ENCODE measurements around the gene PDE4D.

The PDE4D gene

DNA sequence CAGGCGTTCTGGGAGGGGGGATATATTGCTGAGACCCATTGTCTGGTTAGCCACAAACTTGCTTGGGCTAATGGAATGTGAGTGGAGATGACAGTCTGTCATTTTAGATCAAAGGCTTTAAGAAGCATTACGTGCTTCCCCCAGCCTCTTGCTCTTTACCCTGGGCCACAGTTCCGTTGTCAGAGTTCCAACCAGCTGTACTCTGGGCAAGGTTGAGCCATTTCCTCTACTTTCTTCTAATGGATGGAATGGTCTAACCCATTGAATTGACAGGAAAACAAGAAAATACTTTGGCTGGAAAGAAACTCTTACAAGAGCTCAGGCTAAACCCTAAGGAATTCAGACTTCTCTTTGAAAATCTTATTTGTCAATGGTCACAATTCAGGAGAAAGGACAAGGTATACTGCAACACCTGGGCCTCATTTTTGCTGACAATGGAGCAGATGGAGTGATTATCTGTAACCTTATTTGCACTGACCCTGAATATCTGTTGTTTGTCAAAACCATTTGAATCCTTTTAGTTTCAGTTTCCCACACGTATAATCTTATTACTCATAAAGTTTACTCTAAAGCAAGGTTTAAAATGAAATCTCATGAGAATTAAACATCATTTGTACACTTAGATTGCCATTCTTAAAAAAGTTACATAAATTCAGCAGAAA lies 231.4 kb downstream of the PDE4D start:
- DNase-seq (ENCODE audit: low read depth in 2 of 2, low spot score in 1 of 2): no peak

- DNase-seq (ENCODE audit: low read depth in 2 of 2, low spot score in 1 of 2): no peak
Measured at GRCh38 chr5:59661311-59661710, 232.2 kb downstream of the PDE4D start.

DNA sequence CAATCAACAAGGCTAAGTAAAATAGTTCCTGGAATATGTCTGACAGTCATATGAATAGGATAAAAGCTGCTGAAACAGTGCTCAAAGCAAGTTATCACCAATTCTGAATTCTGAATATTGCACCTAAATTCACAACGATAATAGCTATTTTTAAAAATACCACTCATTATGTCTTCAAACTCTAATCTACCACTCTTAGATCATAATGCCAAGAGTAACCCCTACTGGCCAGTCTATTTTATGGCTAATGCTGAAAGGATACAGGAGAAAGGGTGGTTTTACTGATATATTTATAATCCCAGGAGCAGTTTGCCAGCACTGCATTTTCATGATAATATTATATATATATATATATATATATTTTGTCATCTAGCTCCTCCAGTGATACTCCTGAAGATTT lies 232.8 kb downstream of the PDE4D start:
- no peak for DNase-seq (ENCODE audit: low read depth in 2 of 2, low spot score in 1 of 2)

DNA sequence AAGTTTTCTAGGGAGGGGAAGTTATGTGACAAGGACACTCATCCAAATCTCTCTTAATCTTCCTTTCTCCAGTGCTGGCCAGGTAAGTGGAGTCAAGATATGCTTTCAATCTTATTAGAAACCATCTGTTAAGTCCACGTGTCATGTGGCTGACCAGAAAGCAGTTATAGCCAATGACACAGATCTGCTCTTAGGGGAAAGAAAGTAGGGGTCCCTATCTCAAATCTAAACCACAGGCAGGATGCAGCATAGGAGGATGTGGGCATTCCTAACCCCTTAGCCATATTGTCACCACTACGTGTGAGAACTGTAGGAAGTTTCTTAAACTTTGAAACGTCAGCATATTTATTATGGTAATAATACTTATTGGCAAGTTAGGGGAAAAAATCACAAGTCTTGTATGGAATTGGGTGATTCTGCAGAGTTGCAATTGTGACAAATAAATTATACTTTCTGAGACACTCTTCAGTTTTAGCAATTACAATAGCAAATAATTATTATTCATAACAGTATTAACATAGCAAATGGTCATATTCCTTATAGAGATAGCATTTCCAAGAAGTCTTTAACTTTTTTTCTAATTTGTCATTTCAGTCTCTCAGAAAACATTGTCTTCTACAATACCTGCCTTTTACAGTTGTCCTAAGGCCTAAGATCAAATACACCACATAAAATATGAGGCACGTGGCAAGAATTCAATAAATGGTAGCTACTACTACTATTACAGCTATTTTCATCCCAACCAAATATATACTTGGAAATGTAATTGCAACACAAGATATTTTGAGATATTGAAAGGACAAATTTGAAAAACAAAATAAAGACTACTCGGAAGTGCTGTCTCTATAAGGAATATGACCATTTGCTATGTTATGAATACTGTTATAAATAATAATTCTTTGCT lies 236.9 kb downstream of the PDE4D start:
- no peak for DNase-seq (ENCODE audit: low read depth in 2 of 2, low spot score in 1 of 2)

GRCh38 chr5:59655693-59656309 lies 237.7 kb downstream of the PDE4D start:
- no peak for DNase-seq (ENCODE audit: low read depth in 2 of 2, low spot score in 1 of 2)

GRCh38 chr5:59654691-59655090 lies 238.8 kb downstream of the PDE4D start:
- no peak for DNase-seq (ENCODE audit: low read depth in 2 of 2, low spot score in 1 of 2)

- no peak for DNase-seq (ENCODE audit: low read depth in 2 of 2, low spot score in 1 of 2)
Measured at GRCh38 chr5:59652449-59652848, 241.1 kb downstream of the PDE4D start.

GRCh38 chr5:59648949-59649921 lies 244.3 kb downstream of the PDE4D start:
- DNase-seq (ENCODE audit: low read depth in 2 of 2, low spot score in 1 of 2): no peak

DNA sequence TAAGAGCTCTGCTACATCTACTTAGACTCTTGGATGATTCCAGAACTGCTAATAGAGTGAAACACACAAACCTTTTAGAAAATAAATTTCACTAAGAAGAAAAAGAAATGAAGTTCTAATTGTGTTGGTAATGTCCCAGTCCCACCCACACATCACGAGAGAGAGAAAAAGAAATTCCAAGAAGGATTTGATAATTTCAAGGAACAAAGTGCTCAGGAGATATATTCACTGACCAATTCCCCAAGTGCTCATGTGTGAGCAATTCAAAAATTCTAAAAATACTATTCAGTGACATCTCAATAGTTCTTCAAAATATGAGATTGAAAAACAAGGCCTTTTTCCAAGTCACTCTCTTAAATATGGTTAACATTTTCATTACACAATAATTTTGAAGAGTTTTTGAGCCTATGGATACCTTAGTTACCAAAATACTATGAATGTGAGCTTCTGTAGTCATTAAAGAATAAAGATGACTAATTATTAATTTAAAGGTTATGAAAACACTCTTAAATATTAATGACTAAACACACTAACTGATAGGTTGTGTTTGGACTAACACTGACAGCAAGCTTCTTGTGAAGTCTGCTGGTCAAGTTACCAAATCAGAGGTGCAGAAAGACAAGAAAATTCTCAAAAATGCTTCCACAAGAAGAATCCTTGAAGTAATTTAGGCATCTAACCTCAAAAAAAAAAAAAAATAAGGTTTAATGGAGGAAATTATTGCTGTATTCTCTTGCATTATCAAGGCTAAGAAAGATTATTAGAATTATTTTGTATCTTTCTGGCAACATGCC lies 245.3 kb downstream of the PDE4D start:
- DNase-seq (ENCODE audit: low read depth in 2 of 2, low spot score in 1 of 2): no peak

GRCh38 chr5:59645380-59645779 lies 248.1 kb downstream of the PDE4D start:
- DNase-seq (ENCODE audit: low read depth in 2 of 2, low spot score in 1 of 2): no peak

- no peak for DNase-seq (ENCODE audit: low read depth in 2 of 2, low spot score in 1 of 2)
Measured at GRCh38 chr5:59640411-59640810, 253.1 kb downstream of the PDE4D start.

DNA sequence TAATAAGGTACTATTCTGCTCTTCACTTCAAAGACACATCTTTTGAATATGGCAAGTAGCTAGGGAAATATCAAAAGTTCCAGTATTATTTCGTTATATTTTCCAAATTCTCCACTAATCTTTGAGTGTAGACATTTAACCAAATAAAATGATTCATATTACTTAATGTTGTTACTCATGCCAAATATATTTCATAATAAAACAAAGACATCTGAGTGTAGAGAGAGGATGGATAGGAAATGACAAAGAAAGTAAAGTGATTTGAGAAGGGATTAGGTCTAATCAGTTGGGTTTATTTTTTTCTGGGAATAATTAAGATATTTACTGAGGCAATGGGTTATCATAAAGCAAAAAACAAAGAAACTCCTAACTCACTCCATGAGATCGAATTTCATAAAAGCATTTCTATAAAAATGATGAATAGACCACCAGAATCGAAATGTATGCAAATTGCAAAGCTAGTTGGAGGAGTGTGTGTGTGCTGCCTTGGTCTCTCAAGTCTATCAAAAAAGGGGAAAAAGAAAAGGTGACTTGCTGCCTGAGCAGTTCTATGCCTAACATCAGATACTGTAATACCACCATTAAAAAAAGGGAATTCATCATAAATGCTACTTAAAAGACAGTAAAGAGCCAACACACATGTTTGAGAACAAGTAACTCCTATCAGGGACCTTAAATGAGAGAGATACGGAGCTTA lies 255.5 kb downstream of the PDE4D start:
- no peak for DNase-seq (ENCODE audit: low read depth in 2 of 2, low spot score in 1 of 2)

GRCh38 chr5:59629561-59629960 lies 264.0 kb downstream of the PDE4D start:
- no peak for DNase-seq (ENCODE audit: low read depth in 2 of 2, low spot score in 1 of 2)

GRCh38 chr5:59628062-59628828 lies 265.3 kb downstream of the PDE4D start:
- DNase-seq (ENCODE audit: low read depth in 2 of 2, low spot score in 1 of 2): no peak

DNA sequence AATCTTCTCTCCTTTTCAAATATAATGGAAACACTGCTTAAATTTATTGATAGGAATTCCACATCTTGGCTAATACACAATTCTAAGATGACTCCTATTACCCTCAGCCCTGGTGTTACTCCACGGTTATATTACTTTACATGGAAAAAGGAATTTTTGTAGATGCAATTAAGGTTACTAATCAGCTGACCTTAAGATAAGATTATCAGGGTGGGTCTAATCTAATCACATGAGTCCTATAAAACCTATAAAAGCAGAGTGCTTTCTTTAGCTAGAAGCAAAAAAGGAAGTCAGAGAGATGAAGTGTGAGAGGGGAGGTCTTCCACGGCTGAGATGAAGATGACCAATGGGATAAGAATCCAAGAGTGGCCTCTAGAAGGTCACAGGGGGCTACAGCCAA lies 268.6 kb downstream of the PDE4D start:
- no peak for DNase-seq (ENCODE audit: low read depth in 2 of 2, low spot score in 1 of 2)

DNA sequence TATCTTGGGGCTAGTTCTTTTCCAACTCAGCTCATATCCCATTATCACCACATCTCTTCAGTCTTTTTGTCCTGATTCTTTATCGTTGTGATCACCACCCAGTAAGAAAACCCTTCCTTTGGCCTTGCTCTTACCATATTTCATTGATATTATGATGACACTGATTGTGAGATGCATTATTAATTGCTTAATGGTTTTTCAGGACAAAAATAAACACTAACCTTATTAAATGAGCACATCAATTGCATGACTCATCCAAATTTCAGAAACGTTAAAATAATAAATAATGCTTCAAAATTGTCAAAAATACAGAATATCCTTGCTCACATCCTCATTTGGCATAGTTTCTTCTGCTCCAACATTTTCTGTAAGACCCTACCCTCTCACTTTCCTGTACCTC lies 270.7 kb downstream of the PDE4D start:
- DNase-seq (ENCODE audit: low read depth in 2 of 2, low spot score in 1 of 2): no peak

GRCh38 chr5:59621477-59621876 lies 272.0 kb downstream of the PDE4D start:
- no peak for DNase-seq (ENCODE audit: low read depth in 2 of 2, low spot score in 1 of 2)

DNA sequence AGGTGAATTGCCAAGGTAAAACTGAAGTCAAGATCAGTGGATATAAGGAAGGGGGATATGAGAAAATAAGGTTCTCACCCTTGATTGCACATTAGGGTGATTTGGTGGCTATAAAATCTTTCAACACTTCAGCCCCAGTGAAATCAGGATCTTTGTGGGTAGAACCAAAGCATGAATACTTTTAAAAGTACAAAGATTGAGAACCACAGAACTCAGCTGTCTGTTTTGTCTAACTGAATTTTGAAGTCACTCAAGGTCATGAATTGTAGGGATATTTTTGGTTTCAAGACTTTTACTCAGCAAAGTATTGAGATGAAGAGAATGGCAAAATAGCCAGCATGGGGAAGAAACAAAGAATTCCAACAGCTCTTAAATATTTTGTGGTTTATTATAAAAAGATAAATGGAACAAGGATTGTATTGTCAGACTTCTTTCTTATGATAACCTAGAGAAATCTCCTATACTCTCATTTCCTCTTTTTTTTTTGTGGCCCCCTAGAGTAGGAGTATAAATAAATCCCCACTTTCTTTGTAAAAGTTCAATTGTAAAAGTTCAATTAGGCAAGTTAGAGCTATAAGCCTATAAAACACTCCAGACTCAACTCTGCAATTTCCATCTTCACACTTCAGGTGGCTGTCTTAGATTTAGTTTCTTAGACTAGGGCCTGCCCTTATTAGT lies 272.9 kb downstream of the PDE4D start:
- no peak for DNase-seq (ENCODE audit: low read depth in 2 of 2, low spot score in 1 of 2)

Measured in stimulated activated CD8-positive, alpha-beta memory T cell treated with anti-CD3 and anti-CD28 coated beads, Interleukin-4, amount 100 ng/mL, for 4 hours (primary cell).